Activated T-helper 9 cell treated with anti-CD3 and anti-CD28 coated beads, Interleukin-2, amount 50 U/mL, for 16 hours (primary cell): ENCODE measurements around the gene TNS3.

Experiments used
- DNase-seq: peaks from one replicate; pipeline ENCODE4 v3.0.0-alpha.2; 2020; ENCODE audit warnings: low read depth

The TNS3 gene

GRCh38 chr7:47383696-47384445 lies 198.0 kb downstream of the TNS3 start:
- no peak for DNase-seq

- no peak for DNase-seq
Observed at GRCh38 chr7:47383072-47383471, 198.8 kb downstream of the TNS3 start.

GRCh38 chr7:47382200-47382599 lies 199.7 kb downstream of the TNS3 start:
- DNase-seq: no peak

GRCh38 chr7:47381134-47381495 lies 200.8 kb downstream of the TNS3 start:
- no peak for DNase-seq

GRCh38 chr7:47380325-47381133 lies 201.4 kb downstream of the TNS3 start:
- DNase-seq: no peak

- no peak for DNase-seq
Observed at GRCh38 chr7:47379629-47380324, 202.1 kb downstream of the TNS3 start.

- DNase-seq: no peak
Observed at GRCh38 chr7:47378728-47379395, 203.0 kb downstream of the TNS3 start.

- no peak for DNase-seq
Observed at GRCh38 chr7:47377741-47378140, 204.2 kb downstream of the TNS3 start.

GRCh38 chr7:47376991-47377616 lies 204.8 kb downstream of the TNS3 start:
- no peak for DNase-seq

- DNase-seq: no peak
Observed at GRCh38 chr7:47375121-47375938, 206.6 kb downstream of the TNS3 start.

GRCh38 chr7:47374538-47374937 lies 207.4 kb downstream of the TNS3 start:
- DNase-seq: no peak

GRCh38 chr7:47373871-47374451 lies 207.9 kb downstream of the TNS3 start:
- DNase-seq: no peak

GRCh38 chr7:47371733-47372368 lies 210.1 kb downstream of the TNS3 start:
- DNase-seq: no peak

GRCh38 chr7:47371317-47371716 lies 210.6 kb downstream of the TNS3 start:
- no peak for DNase-seq

GRCh38 chr7:47370461-47371042 lies 211.4 kb downstream of the TNS3 start:
- no peak for DNase-seq

- no peak for DNase-seq
Observed at GRCh38 chr7:47369736-47370135, 212.2 kb downstream of the TNS3 start.

- no peak for DNase-seq
Observed at GRCh38 chr7:47368190-47368812, 213.6 kb downstream of the TNS3 start.

GRCh38 chr7:47367369-47367768 lies 214.5 kb downstream of the TNS3 start:
- no peak for DNase-seq

- DNase-seq: no peak
Observed at GRCh38 chr7:47366960-47367359, 215.0 kb downstream of the TNS3 start.
